GM19193 (cell line): ENCODE results near the gene NUP210.

Source experiments
- POLR2A ChIP-seq: IDR thresholded peaks from 4 replicates; pipeline ENCODE4 v1.6.1; 2011; ENCODE audit not compliant: insufficient read depth, insufficient read length; ENCODE audit errors: extremely low read depth

The NUP210 gene

GRCh38 chr3:13353506-13353905 is 66.6 kb downstream of the NUP210 start:
- no peak for TF ChIP-seq POLR2A

DNA sequence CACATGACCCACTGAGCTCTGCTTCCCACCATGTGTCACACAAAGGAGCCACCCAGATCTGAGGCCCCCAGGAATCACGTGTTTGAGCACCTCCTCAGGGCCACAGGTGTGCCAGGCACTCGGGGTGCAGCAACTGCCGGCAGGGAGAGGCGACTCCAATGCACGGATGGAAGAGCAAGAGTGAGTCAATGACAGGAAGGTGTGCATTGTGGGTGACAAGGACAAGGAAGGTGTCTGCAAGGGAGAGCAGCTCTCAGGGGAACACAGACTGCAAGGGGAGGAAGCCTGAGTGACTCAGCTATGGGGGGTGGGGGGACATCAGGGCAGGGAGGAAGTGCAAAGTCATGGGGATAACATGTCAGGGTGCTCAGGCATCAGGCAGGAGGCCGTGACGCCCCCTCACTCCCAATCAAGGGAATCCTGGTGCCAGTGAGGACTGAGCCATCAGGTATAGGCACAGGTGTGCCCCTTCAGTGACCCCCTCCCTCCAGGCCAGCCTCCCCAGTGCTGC is 67.4 kb downstream of the NUP210 start:
- no peak for TF ChIP-seq POLR2A

DNA sequence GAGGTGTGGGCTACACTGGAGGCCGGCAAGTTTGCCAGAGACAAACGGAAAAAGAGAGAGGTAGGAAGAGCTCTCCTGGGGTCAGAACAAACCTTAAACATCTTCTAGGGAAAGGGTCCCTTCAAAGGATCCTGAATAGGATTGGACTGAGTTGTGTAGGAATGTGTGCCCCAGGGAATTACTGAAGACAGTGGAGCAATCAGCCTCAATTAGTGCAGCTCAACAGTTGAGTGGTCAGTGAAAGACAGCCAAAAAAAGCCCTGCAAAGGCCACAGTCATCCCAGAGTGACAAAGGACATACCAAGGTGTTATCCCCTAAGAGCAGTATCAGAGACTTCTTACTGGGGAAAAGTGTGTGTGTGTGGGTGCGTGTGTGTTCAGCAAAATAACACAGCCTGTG is 70.3 kb downstream of the NUP210 start:
- TF ChIP-seq POLR2A = no peak

- no peak for TF ChIP-seq POLR2A
Observed at GRCh38 chr3:13348661-13349396, 71.3 kb downstream of the NUP210 start.

DNA sequence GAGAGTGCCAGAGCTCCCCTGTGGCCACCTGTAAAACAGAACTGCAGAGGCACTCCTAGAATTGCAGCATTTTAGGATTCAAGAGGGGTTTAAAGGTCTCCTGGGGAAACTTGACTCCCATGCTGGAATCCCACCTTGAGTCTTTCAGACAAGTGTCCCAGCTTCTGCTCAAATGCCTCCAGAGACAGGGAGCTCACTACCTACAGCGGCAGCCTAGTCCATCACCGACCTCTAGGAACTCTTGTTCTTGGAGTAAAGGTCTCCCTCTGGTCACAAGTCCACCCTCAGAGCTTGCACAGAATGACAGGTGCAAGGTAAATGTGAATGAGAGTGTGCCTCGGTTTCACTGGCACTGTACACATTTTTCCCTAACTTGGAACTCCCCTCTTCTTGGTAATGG is 72.0 kb downstream of the NUP210 start:
- TF ChIP-seq POLR2A = no peak

DNA sequence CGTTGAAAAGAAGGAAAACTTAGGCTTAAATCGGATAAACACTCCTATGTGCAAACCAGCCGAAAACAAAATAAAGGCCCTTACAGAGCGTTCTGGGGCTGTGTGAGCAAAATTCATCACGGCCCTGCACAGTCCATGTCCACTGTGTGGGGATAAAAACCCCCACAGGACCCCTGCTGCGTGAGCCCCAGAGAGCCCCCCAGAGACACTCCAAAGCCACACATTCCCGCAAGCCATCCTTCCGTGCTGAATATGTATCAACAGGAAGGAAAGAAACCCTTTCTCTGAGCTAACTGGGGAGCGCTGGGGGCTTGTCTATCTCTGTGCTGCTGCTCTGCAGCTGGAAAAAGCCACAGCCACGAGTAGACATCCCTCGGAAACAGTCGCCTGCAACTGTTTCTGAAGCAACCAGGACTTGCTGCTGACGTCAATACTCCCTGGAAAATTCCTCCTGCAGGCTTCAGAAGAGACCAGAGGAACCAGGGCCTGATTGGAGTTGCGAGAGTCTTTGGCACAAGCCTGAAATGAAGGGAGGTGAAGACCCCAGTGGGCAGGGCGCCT is 72.7 kb downstream of the NUP210 start:
- TF ChIP-seq POLR2A = no peak

GRCh38 chr3:13346481-13347389 is 73.4 kb downstream of the NUP210 start:
- TF ChIP-seq POLR2A = no peak

GRCh38 chr3:13345772-13346171 is 74.3 kb downstream of the NUP210 start:
- TF ChIP-seq POLR2A = no peak

DNA sequence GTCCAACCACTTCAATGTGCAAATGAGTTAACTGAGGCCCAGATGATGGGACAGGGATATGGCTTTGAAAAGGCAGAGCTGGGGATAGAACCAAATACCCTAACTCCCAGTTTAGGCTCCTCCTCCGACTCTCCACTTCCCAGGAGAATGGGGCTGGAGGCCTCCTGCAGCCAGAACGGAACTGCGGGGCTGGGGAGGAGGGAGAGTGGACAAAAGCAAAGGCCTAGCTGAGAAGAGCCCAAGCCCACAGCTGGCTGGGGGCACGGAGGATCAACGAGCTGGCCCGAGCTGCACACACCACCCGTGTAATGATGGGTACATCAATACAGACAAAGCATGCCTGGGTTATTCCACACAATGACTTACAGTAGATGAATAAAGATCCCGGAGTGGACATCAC is 74.8 kb downstream of the NUP210 start:
- TF ChIP-seq POLR2A = no peak

GRCh38 chr3:13344663-13345062 is 75.5 kb downstream of the NUP210 start:
- no peak for TF ChIP-seq POLR2A

DNA sequence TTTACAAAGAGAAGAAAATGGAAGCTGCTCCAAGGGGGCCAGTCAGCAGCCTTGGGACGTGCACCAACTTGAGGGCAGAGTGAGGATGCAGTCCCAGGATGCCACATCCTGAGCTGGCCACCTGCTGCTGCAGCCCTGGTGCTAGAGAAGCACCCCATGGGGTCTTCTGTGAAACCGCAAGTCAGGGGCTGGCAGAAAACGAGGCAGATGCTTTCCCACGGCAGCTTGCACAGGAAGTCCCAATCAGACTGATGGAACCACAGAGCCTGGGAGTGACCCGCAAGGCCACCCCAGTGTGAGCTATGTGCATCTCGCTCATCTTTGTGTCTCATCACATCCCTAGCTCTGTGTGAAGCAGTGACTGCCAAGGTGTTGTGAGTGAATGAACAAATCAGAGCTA is 76.5 kb downstream of the NUP210 start:
- TF ChIP-seq POLR2A = no peak

- TF ChIP-seq POLR2A = no peak
Observed at GRCh38 chr3:13341229-13341905, 78.8 kb downstream of the NUP210 start.

GRCh38 chr3:13339833-13340232 is 80.3 kb downstream of the NUP210 start:
- TF ChIP-seq POLR2A = no peak

- TF ChIP-seq POLR2A = no peak
Observed at GRCh38 chr3:13338996-13339395, 81.1 kb downstream of the NUP210 start.

- no peak for TF ChIP-seq POLR2A
Observed at GRCh38 chr3:13338231-13338630, 81.9 kb downstream of the NUP210 start.
